ENCODE results near the gene PDE2A.

GRCh38 chr11:72706579-72706978, 32.4 kb upstream of the PDE2A start:
- TF ChIP-seq CTCF (IDR thresholded peaks at IDR 0.05; ENCODE audit: insufficient read depth, low read depth, low read length) (no peak), EZH2 (IDR thresholded peaks at IDR 0.05; ENCODE audit: insufficient read depth, low read length) (no peak)

Measured in astrocyte (in vitro differentiated cells and primary cell).